H1 (cell line): ENCODE results near the gene PARP1. TPM values are rescaled to one million over a fixed set of nuclear protein-coding genes. Genes with fewer than 3 reads are reported as not detected.

Experiments
- CTCF ChIA-PET: fragments of 300-600 bp; sonication (Branson Sonifier 250); formaldehyde crosslinking; loops from one replicate; lab custom pipeline; 2021; ENCODE audit not compliant: partially characterized antibody; lab: Charles Lee
- POLR2A ChIA-PET: fragments of 300-600 bp; sonication (Branson Sonifier 250); formaldehyde crosslinking; loops from one replicate; lab custom pipeline; 2021; ENCODE audit warnings: inconsistent platforms; ENCODE audit not compliant: partially characterized antibody; lab: Charles Lee
- DNase-seq, 2 experiments: peaks; one replicate each; pipeline versions ENCODE4 v3.0.0 to v3.0.0-alpha.2; 2010 to 2022; ENCODE audit warnings: low spot score in 2 of 2, low read depth in 1 of 2, mixed read lengths in 1 of 2
- FAIRE-seq: peaks from 2 replicates; lab custom pipeline; 2011; peaks lifted over from hg19 to GRCh38; lab: Jason Lieb, UNC
- H2AFZ ChIP-seq: 2 replicates; pipeline ENCODE4 v1.8.1; 2012; ENCODE audit warnings: low read length, inconsistent platforms
- H2AK5ac ChIP-seq: 2 replicates; pipeline ENCODE4 v1.6.1; 2013; ENCODE audit warnings: low read depth, low read length
- H2BK120ac ChIP-seq: replicated peaks from 2 replicates; pipeline ENCODE3; 2013; ENCODE audit warnings: low read depth, low read length, inconsistent platforms
- H2BK12ac ChIP-seq: 2 replicates; pipeline ENCODE4 v1.6.1; 2013; ENCODE audit warnings: low read depth, low read length
- H2BK15ac ChIP-seq: 2 replicates; pipeline ENCODE4 v1.6.1; 2013; ENCODE audit warnings: low read length
- H2BK20ac ChIP-seq: 2 replicates; pipeline ENCODE4 v1.6.1; 2013; ENCODE audit warnings: low read length
- H2BK5ac ChIP-seq: 2 replicates; pipeline ENCODE4 v1.6.1; 2013; ENCODE audit warnings: low read depth, low read length
- H3K14ac ChIP-seq: 2 replicates; pipeline ENCODE4 v1.6.1; 2013; ENCODE audit warnings: inconsistent platforms; ENCODE audit not compliant: insufficient read length
- H3K18ac ChIP-seq: 2 replicates; pipeline ENCODE4 v1.6.1; 2013; ENCODE audit warnings: low read length; ENCODE audit errors: extremely low read depth
- H3K23ac ChIP-seq: 2 replicates; pipeline ENCODE4 v1.6.1; 2013; ENCODE audit warnings: inconsistent platforms; ENCODE audit not compliant: insufficient read length
- H3K23me2 ChIP-seq: 2 replicates; pipeline ENCODE4 v1.6.1; 2013; ENCODE audit warnings: low read depth, low read length
- H3K27ac ChIP-seq: 2 replicates; pipeline ENCODE4 v1.6.1; 2011; ENCODE audit warnings: low read depth, low read length, inconsistent platforms
- H3K27me3 ChIP-seq, 4 experiments: replicated peaks in 1 of 4; 1 replicate in 1 of 4; 2 replicates in 3 of 4; pipeline versions ENCODE4 v1.6.1 to v1.8.1; 2011 to 2013; ENCODE audit warnings: low read length in 3 of 4, mild to moderate bottlenecking in 3 of 4, inconsistent platforms in 2 of 4, mixed read lengths in 2 of 4, moderate library complexity in 1 of 4; ENCODE audit not compliant: control insufficient read depth in 3 of 4, insufficient read depth in 3 of 4; ENCODE audit errors: extremely low read depth in 1 of 4
- H3K36me3 ChIP-seq, 4 experiments: 2 replicates each; pipeline versions ENCODE4 v1.6.1 to v1.8.1; 2011 to 2013; ENCODE audit warnings: mild to moderate bottlenecking in 4 of 4, low read length in 3 of 4, moderate library complexity in 2 of 4, control low read depth in 1 of 4, inconsistent platforms in 1 of 4; ENCODE audit not compliant: insufficient read depth in 4 of 4, control insufficient read depth in 2 of 4
- H3K4ac ChIP-seq: replicated peaks from 2 replicates; pipeline ENCODE3; 2013; ENCODE audit warnings: low read length, low read depth, mixed read lengths, inconsistent platforms; ENCODE audit not compliant: insufficient read length
- H3K4me1 ChIP-seq, 4 experiments: replicated peaks in 1 of 4; 1 replicate in 1 of 4; 2 replicates in 3 of 4; pipeline versions ENCODE4 v1.6.1 to v1.8.1; 2011 to 2013; ENCODE audit warnings: low read length in 3 of 4, inconsistent platforms in 2 of 4, mixed read lengths in 1 of 4; ENCODE audit not compliant: insufficient read depth in 4 of 4, control insufficient read depth in 3 of 4
- H3K4me2 ChIP-seq, 2 experiments: 2 replicates each; pipeline versions ENCODE4 v1.6.1 to v1.8.1; 2011 to 2013; ENCODE audit warnings: low read depth in 2 of 2, low read length in 2 of 2, control low read depth in 1 of 2, inconsistent platforms in 1 of 2, mild to moderate bottlenecking in 1 of 2; ENCODE audit not compliant: insufficient read depth in 1 of 2
- H3K4me3 ChIP-seq, 4 experiments: fragments of 200-600, 300-600 bp in 1 of 4; sonication (generic), shearing (Covaris generic), sonication (Bioruptor Twin) in 1 of 4; 2 replicates each; pipeline versions ENCODE4 v1.5.1 to v1.8.1; 2011 to 2016; ENCODE audit warnings: low read length in 4 of 4, low read depth in 3 of 4, control low read depth in 2 of 4, inconsistent platforms in 2 of 4, mild to moderate bottlenecking in 2 of 4, mixed read lengths in 1 of 4, moderate library complexity in 1 of 4; ENCODE audit not compliant: insufficient read depth in 2 of 4; ENCODE audit errors: extremely low read depth in 1 of 4
- H3K56ac ChIP-seq: replicated peaks from 2 replicates; pipeline ENCODE3; 2013; ENCODE audit warnings: low read depth, mild to moderate bottlenecking, mixed read lengths, low read length, inconsistent platforms; ENCODE audit not compliant: insufficient read length
- H3K79me1 ChIP-seq: 2 replicates; pipeline ENCODE4 v1.6.1; 2013; ENCODE audit warnings: low read depth, low read length, control low read depth
- H3K79me2 ChIP-seq, 2 experiments: 2 replicates each; pipeline versions ENCODE4 v1.6.1 to v1.8.1; 2012 to 2013; ENCODE audit warnings: low read length in 2 of 2, mild to moderate bottlenecking in 2 of 2, inconsistent platforms in 1 of 2; ENCODE audit not compliant: insufficient read depth in 2 of 2, control insufficient read depth in 1 of 2
- H3K9ac ChIP-seq, 4 experiments: replicated peaks in 1 of 4; 1 replicate in 1 of 4; 2 replicates in 3 of 4; pipeline versions ENCODE4 v1.6.1 to v1.8.1; 2011 to 2013; ENCODE audit warnings: low read depth in 3 of 4, low read length in 3 of 4, control low read depth in 2 of 4, mild to moderate bottlenecking in 2 of 4, moderate library complexity in 2 of 4, inconsistent platforms in 1 of 4; ENCODE audit errors: extremely low read depth in 1 of 4
- H3K9me3 ChIP-seq, 2 experiments: 2 replicates each; pipeline versions ENCODE4 v1.6.1 to v1.8.1; 2012 to 2013; ENCODE audit warnings: mild to moderate bottlenecking in 2 of 2, moderate library complexity in 2 of 2, control low read depth in 1 of 2, inconsistent platforms in 1 of 2, low read depth in 1 of 2, low read length in 1 of 2, mixed read lengths in 1 of 2; ENCODE audit not compliant: insufficient read depth in 2 of 2
- H4K20me1 ChIP-seq, 2 experiments: replicated peaks in 1 of 2; 2 replicates each; pipeline versions ENCODE3 to v1.8.1; 2011 to 2013; ENCODE audit warnings: inconsistent platforms in 2 of 2, low read length in 2 of 2, mild to moderate bottlenecking in 1 of 2; ENCODE audit not compliant: insufficient read depth in 2 of 2, control insufficient read depth in 1 of 2
- H4K5ac ChIP-seq: 2 replicates; pipeline ENCODE4 v1.6.1; 2013; ENCODE audit warnings: low read length, low read depth, mixed read lengths, inconsistent platforms; ENCODE audit not compliant: insufficient read length
- H4K8ac ChIP-seq: 2 replicates; pipeline ENCODE4 v1.8.0; 2013; ENCODE audit warnings: mild to moderate bottlenecking, moderate library complexity, low read length, inconsistent platforms; ENCODE audit not compliant: insufficient read depth; ENCODE audit errors: extremely low read depth
- H4K91ac ChIP-seq: replicated peaks from 2 replicates; pipeline ENCODE3; 2013; ENCODE audit warnings: low read length, mixed read lengths, inconsistent platforms; ENCODE audit not compliant: insufficient read length
- ATF3 ChIP-seq: IDR thresholded peaks from 2 replicates; pipeline ENCODE4 v1.6.1; 2011; ENCODE audit warnings: low read depth, mild to moderate bottlenecking, low read length; ENCODE audit not compliant: insufficient read depth
- KDM5A ChIP-seq: fragments of 200-600 bp; IDR thresholded peaks from 2 replicates; pipeline ENCODE4 v1.7.1; 2012; ENCODE audit warnings: mild to moderate bottlenecking, low read length, inconsistent platforms, mixed read lengths
- RNF2 ChIP-seq: fragments of 200-900, 300-1000 bp; sonication (generic); IDR thresholded peaks from 2 replicates; pipeline ENCODE4 v1.7.1; 2016; ENCODE audit warnings: borderline replicate concordance, low read depth, mild to moderate bottlenecking, antibody characterized with exemption, low read length; ENCODE audit not compliant: poor library complexity, severe bottlenecking; ENCODE audit errors: missing control alignments
- SAP30 ChIP-seq: fragments of 300-600 bp; sonication (generic); IDR thresholded peaks from 2 replicates; pipeline ENCODE4 v1.7.1; 2012; ENCODE audit warnings: low read length, moderate library complexity, mild to moderate bottlenecking, inconsistent platforms; ENCODE audit not compliant: insufficient read depth, insufficient replicate concordance
- SIN3A ChIP-seq, 2 experiments: IDR thresholded peaks in 1 of 2; conservative IDR thresholded peaks in 1 of 2; 2 replicates each; pipeline ENCODE4 v1.6.1; 2011 to 2012; ENCODE audit warnings: low read length in 2 of 2, improper control_type of control experiment in 1 of 2, low read depth in 1 of 2, mild to moderate bottlenecking in 1 of 2
- SP1 ChIP-seq: IDR thresholded peaks from 2 replicates; pipeline ENCODE4 v1.6.1; 2011; ENCODE audit warnings: low read depth, low read length
- USF2 ChIP-seq: IDR thresholded peaks from 2 replicates; pipeline ENCODE4 v1.6.1; 2011; ENCODE audit warnings: low read length, improper control_type of control experiment
- YY1 ChIP-seq: IDR thresholded peaks from 2 replicates; pipeline ENCODE4 v1.6.1; 2011; ENCODE audit warnings: low read depth, mild to moderate bottlenecking, low read length
- WGBS, 2 experiments: shearing (Covaris generic) in 1 of 2; methylation state at CpG; one replicate each; pipeline versions ENCODE4 v1.1.6 to v1.1.7; 2013 to 2015; ENCODE audit warnings: low lambda C conversion rate in 2 of 2, mixed read lengths in 2 of 2, inconsistent platforms in 1 of 2, low coverage in 1 of 2, missing lambda C conversion rate in 1 of 2; ENCODE audit not compliant: insufficient replicate concordance in 2 of 2, insufficient coverage in 1 of 2, insufficient read length in 1 of 2; ENCODE audit errors: extremely low coverage in 1 of 2, missing lambda C conversion rate in 1 of 2; 5-methylcytosine and 5-hydroxymethylcytosine counted together
- polyA plus RNA-seq, 7 experiments: library from polyadenylated mRNA; depleted of rRNA in 3 of 7; stranded (reverse) in 5 of 7; unstranded in 2 of 7; fragments of >200 nt in 5 of 7; fragments of 200-250 nt in 2 of 7; gene quantifications; 1 replicate in 5 of 7; 2 replicates in 1 of 7; 4 replicates in 1 of 7; pipeline versions ENCODE4 v1.2.1 to v1.2.3, GENCODE V29; 2011 to 2013; ENCODE audit warnings: missing spikeins in 2 of 7, mixed read lengths in 2 of 7
- total RNA-seq: library from RNA; stranded (reverse); fragmentation: NEBNext Ultra II Directional; extraction: Animal tissue kit (Norgen Biotek cat#: 25700); gene quantifications from 2 replicates; pipeline ENCODE4 v1.2.1, GENCODE V29; 2021

The PARP1 gene
- total and polyA plus RNA-seq, 2 of the 8 experiments (the other 6 are each of a cell fraction or from before 2014, with no cell fraction given), result 416 to 441 TPM

GRCh38 chr1:226400519-226401354 is 7.2 kb downstream of the PARP1 start:
- ChIA-PET CTCF (interaction anchor here (0.6 to 1.6 kb wide), 2 partner anchors 16 to 1603 kb away, joined by 3 read pairs; no protein-coding TSS in a partner anchor), POLR2A (interaction anchor here (1.0 to 1.8 kb wide), 3 partner anchors 11 to 91 kb away, joined by 3 to 5 read pairs (median 3); partner anchors contain the start of gene LIN9)
- no peak for FAIRE-seq

More at GRCh38 chr1:226400519-226401354, 7.2 kb downstream of the PARP1 start:
- TF ChIP-seq SAP30 (no peak), SIN3A (conservative IDR thresholded peaks at IDR 0.05 in 1 of 2, IDR thresholded peaks at IDR 0.05 in 1 of 2; ENCODE audit: low read depth in 1 of 2, low read length in 2 of 2) (no peak), KDM5A (no peak), YY1 (no peak), SP1 (no peak), ATF3 (no peak), RNF2 (no peak), USF2 (no peak)
- Histone ChIP-seq H3K27me3 (no peaks in the 10 kb centered on the region), H4K5ac (no peak overlapping the region), H3K36me3 (peaks cover 18 to 58% (median 36%) of the 10 kb centered on the region in 4 experiments), H3K23me2 (peaks cover 7% of the 10 kb centered on the region), H3K23ac (no peak overlapping the region), H3K9me3 (no peaks in the 10 kb centered on the region), H2BK12ac (no peak overlapping the region), H2BK120ac (no peak overlapping the region), H3K27ac (no peak overlapping the region), H3K4me1 (peaks cover 13 to 24% (median 17%) of the 10 kb centered on the region in 4 experiments), H3K79me1 (peaks cover 15% of the 10 kb centered on the region), H2BK15ac (no peak overlapping the region), H3K9ac (no peak overlapping the region), H2AK5ac (no peak overlapping the region), H3K79me2 (peaks cover 30 to 90% of the 10 kb centered on the region in 2 experiments), H2BK20ac (no peak overlapping the region), H3K14ac (no peak overlapping the region), H2BK5ac (0 out of 2 replicates have a peak overlapping the region, but pooled peaks have one; percentile 11), H3K18ac (peak overlapping the region; percentile 13; the same call in 1 of the 2 replicates), H3K4ac (no peak overlapping the region), H2AFZ (no peak overlapping the region), H4K20me1 (peaks cover 13 to 31% of the 10 kb centered on the region in 2 experiments), H4K91ac (no peak overlapping the region), H3K4me3 (no peak overlapping the region), H3K4me2 (no peak overlapping the region), H3K56ac (no peak overlapping the region), H4K8ac (no peak overlapping the region)
- 92% methylated on average over 11 of the region's 11 CpGs; no CpG with 5 or more reads in 1 of the 2 experiments for WGBS, 2 experiments
- DNase-seq, result no peak
